HUES6 (cell line): ENCODE data around the gene CCN5.

Experiments
- H3K27ac ChIP-seq: 2 replicates; pipeline ENCODE4 v1.7.0; 2013; ENCODE audit warnings: low read depth, mild to moderate bottlenecking, low read length, inconsistent platforms
- H3K27me3 ChIP-seq: 2 replicates; pipeline ENCODE4 v1.6.1; 2013; ENCODE audit warnings: low read length; ENCODE audit not compliant: control insufficient read depth, insufficient read depth
- H3K36me3 ChIP-seq: 2 replicates; pipeline ENCODE4 v1.6.1; 2013; ENCODE audit warnings: low read length; ENCODE audit not compliant: control insufficient read depth, insufficient read depth
- H3K4me1 ChIP-seq: 2 replicates; pipeline ENCODE4 v1.6.1; 2013; ENCODE audit warnings: low read length; ENCODE audit not compliant: control insufficient read depth, insufficient read depth
- H3K4me3 ChIP-seq: 2 replicates; pipeline ENCODE4 v1.5.1; 2013; ENCODE audit warnings: low read depth, low read length
- H3K9ac ChIP-seq: one replicate; pipeline ENCODE4 v1.6.1; 2013; ENCODE audit warnings: mild to moderate bottlenecking, low read length
- H3K9me3 ChIP-seq: 2 replicates; pipeline ENCODE4 v1.6.1; 2013; ENCODE audit warnings: low read depth, low read length; ENCODE audit not compliant: control insufficient read depth, insufficient read depth

Gene CCN5

GRCh38 chr20:44684047-44684967 is 30.9 kb upstream of the CCN5 start:
- Histone ChIP-seq H3K9ac (no peak overlapping the region), H3K27ac (no peak overlapping the region), H3K27me3 (no peaks in the 10 kb centered on the region), H3K4me3 (no peak overlapping the region), H3K36me3 (no peaks in the 10 kb centered on the region), H3K4me1 (0 out of 2 replicates have a peak, but pooled peaks cover 5% of the 10 kb centered on the region), H3K9me3 (no peaks in the 10 kb centered on the region)

GRCh38 chr20:44686934-44687333 is 28.2 kb upstream of the CCN5 start:
- Histone ChIP-seq H3K27ac (no peak overlapping the region), H3K36me3 (no peaks in the 10 kb centered on the region), H3K27me3 (no peaks in the 10 kb centered on the region), H3K9ac (no peak overlapping the region), H3K4me3 (no peak overlapping the region), H3K4me1 (0 out of 2 replicates have a peak, but pooled peaks cover 5% of the 10 kb centered on the region), H3K9me3 (peaks cover 3% of the 10 kb centered on the region)

DNA sequence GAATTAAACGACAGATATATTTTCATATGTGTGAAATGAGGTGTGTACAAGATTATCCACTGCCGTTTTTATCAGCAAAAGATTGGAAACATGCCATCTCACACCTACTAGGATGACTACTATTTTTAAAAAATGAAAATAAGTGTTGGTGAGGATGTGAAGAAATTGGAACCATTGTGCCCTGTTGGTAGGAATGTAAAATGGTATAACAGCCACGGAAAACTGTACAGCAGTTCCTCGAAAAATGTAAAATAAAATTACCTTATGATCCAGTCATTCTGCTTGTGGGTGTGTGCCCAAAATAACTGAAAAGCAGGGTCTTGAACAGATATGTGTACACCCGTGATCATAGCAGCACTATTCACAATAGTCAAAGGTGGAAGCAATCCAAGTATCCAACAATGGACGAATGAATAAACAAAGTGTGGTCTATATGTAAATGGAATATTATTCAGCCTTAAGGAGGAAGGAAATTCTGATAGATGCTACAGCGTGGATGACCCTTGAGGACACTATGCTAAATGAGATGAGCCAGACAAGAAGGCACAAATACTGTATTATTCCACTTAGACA is 27.0 kb upstream of the CCN5 start:
- Histone ChIP-seq H3K27ac (no peak overlapping the region), H3K36me3 (no peaks in the 10 kb centered on the region), H3K9me3 (peaks cover 4% of the 10 kb centered on the region), H3K4me3 (no peak overlapping the region), H3K4me1 (peaks cover 12% of the 10 kb centered on the region; the same call in 1 of the 2 replicates), H3K27me3 (no peaks in the 10 kb centered on the region), H3K9ac (no peak overlapping the region)

GRCh38 chr20:44689809-44690208 is 25.4 kb upstream of the CCN5 start:
- no peaks in the 10 kb centered on the region for H3K27me3 ChIP-seq

GRCh38 chr20:44690781-44691423 is 24.3 kb upstream of the CCN5 start:
- H3K36me3 ChIP-seq, result no peaks in the 10 kb centered on the region
- H3K27me3 ChIP-seq, result no peaks in the 10 kb centered on the region
- H3K4me1 ChIP-seq, result peaks cover 9% of the 10 kb centered on the region; the same call in 1 of the 2 replicates
- H3K9ac ChIP-seq, result no peak overlapping the region
- no peak overlapping the region for H3K27ac ChIP-seq
- H3K9me3 ChIP-seq, result peaks cover 4% of the 10 kb centered on the region
- no peak overlapping the region for H3K4me3 ChIP-seq

More at GRCh38 chr20:44689809-44690208, 25.4 kb upstream of the CCN5 start:
- Histone ChIP-seq H3K36me3 (no peaks in the 10 kb centered on the region), H3K4me3 (no peak overlapping the region), H3K9ac (no peak overlapping the region), H3K27ac (no peak overlapping the region), H3K9me3 (peaks cover 4% of the 10 kb centered on the region), H3K4me1 (peaks cover 10% of the 10 kb centered on the region; the same call in 1 of the 2 replicates)

GRCh38 chr20:44691424-44692423 is 23.4 kb upstream of the CCN5 start:
- Histone ChIP-seq H3K27ac (no peak overlapping the region), H3K4me1 (peaks cover 9% of the 10 kb centered on the region; the same call in 1 of the 2 replicates), H3K9me3 (peaks cover 4% of the 10 kb centered on the region), H3K27me3 (no peaks in the 10 kb centered on the region), H3K4me3 (no peak overlapping the region), H3K36me3 (no peaks in the 10 kb centered on the region), H3K9ac (no peak overlapping the region)

DNA sequence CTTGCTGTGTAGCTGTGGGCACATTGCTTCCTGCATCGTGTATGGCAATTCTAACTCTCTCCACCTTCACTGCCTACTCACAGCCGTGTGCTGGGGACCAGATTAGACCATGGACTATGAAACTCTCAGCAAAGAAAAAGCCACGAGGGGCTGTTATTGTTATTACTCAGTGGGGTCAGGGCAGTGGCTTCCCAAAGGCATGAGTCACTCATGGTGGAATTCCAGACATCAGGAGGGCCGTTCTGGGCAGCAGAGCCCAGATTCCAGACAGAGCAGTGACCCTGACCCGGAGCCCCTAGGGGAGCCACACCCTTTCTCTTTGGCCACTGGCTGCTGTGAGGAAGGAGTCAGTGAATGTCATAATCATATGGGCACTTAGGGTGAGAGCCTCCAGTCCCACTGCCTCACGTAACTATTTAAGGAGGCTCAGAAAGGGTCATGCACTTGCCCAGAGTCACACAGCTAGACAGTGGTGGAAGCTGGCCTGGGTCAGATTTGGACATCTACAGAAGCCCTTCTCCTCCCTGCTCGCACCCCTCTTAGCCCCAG is 22.2 kb upstream of the CCN5 start:
- no peak overlapping the region for H3K9ac ChIP-seq
- no peaks in the 10 kb centered on the region for H3K36me3 ChIP-seq
- peaks cover 9% of the 10 kb centered on the region; the same call in 1 of the 2 replicates for H3K4me1 ChIP-seq
- H3K9me3 ChIP-seq, result peaks cover 4% of the 10 kb centered on the region
- no peak overlapping the region; the same call in 1 of the 2 replicates for H3K27ac ChIP-seq
- no peaks in the 10 kb centered on the region for H3K27me3 ChIP-seq
- H3K4me3 ChIP-seq, result no peak overlapping the region

DNA sequence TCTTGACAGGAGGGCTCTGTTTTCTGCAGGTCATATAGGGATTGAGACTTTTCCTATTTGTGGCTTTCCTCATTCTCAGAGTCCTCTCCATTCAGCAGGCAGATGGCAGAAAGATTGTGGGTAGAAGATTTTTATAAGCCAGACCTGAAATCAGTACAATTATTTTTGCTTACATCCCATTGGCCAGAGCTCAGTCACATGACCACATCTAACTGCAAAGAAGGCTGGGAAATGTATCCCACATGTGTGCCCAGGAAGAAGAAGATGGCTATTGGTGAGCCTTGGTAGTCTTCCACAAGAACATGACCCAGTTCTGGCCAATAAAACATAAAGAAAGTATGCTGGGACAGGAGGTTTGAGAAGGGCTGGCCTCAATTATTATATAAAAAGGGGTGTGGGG is 21.5 kb upstream of the CCN5 start:
- H3K27me3 ChIP-seq, result no peaks in the 10 kb centered on the region

GRCh38 chr20:44694159-44694558 is 21.0 kb upstream of the CCN5 start:
- H3K27ac ChIP-seq, result no peak overlapping the region
- H3K9me3 ChIP-seq, result peaks cover 4% of the 10 kb centered on the region
- H3K27me3 ChIP-seq, result no peaks in the 10 kb centered on the region
- no peak overlapping the region for H3K9ac ChIP-seq
- peaks cover 9% of the 10 kb centered on the region; the same call in 1 of the 2 replicates for H3K4me1 ChIP-seq
- H3K4me3 ChIP-seq, result no peak overlapping the region
- no peaks in the 10 kb centered on the region for H3K36me3 ChIP-seq

More for the DNA sequence above, 21.5 kb upstream of the CCN5 start:
- Histone ChIP-seq H3K4me3 (no peak overlapping the region), H3K27ac (no peak overlapping the region), H3K4me1 (peaks cover 9% of the 10 kb centered on the region; the same call in 1 of the 2 replicates), H3K9ac (no peak overlapping the region), H3K9me3 (peaks cover 4% of the 10 kb centered on the region), H3K36me3 (no peaks in the 10 kb centered on the region)

DNA sequence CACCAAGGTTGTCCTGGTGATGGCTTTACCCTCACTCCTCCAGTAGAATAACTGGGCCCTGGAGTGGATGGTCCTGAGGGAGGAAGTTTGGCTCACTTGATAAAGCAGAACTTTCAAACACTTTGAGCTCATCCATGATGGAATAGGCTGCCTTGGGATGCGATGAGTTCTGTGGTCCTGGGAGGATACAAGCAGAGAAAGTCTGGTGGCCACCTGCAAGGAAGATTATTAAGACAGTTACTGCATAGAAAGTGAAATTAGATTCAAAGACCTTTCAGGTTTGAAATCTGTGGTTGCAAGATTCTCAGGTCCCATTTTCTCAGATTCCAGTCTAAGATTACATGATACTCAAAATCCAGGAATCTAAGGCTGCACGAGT is 19.9 kb upstream of the CCN5 start:
- no peaks in the 10 kb centered on the region for H3K27me3 ChIP-seq
- peaks cover 9% of the 10 kb centered on the region; the same call in 1 of the 2 replicates for H3K4me1 ChIP-seq
- no peaks in the 10 kb centered on the region for H3K36me3 ChIP-seq
- H3K4me3 ChIP-seq, result no peak overlapping the region
- H3K9ac ChIP-seq, result no peak overlapping the region
- H3K27ac ChIP-seq, result no peak overlapping the region
- H3K9me3 ChIP-seq, result peaks cover 4% of the 10 kb centered on the region
